Effector memory CD8-positive, alpha-beta T cell (primary cell): ENCODE measurements around the gene SPHK1.

Source experiments
- ATAC-seq: fragments of 150-1000 bp; cut with Tn5 transposase; replicated peaks from 2 replicates; pipeline ENCODE4 v1.10.0; 2021; ENCODE audit warnings: mild to moderate bottlenecking, moderate library complexity
- DNase-seq, 3 experiments: peaks; one replicate each; pipeline ENCODE4 v3.0.0; 2021
- H3K27ac Mint-ChIP-seq, 2 donors: one replicate each; pipeline ENCODE4 v1.8.0; 2022; ENCODE audit warnings: mild to moderate bottlenecking in 2 of 2, mixed read lengths in 2 of 2, moderate library complexity in 2 of 2
- H3K27me3 Mint-ChIP-seq, 2 donors: one replicate each; pipeline ENCODE4 v1.8.0; 2022; ENCODE audit warnings: mixed read lengths in 2 of 2
- H3K36me3 Mint-ChIP-seq: one replicate; pipeline ENCODE4 v1.8.0; 2022; ENCODE audit warnings: mild to moderate bottlenecking, moderate library complexity, mixed read lengths; ENCODE audit not compliant: insufficient read depth
- H3K4me1 Mint-ChIP-seq, 2 donors: one replicate each; pipeline ENCODE4 v1.8.0; 2022; ENCODE audit warnings: low read depth in 2 of 2, mixed read lengths in 2 of 2
- H3K4me3 Mint-ChIP-seq, 2 donors: one replicate each; pipeline ENCODE4 v1.8.0; 2022; ENCODE audit warnings: mild to moderate bottlenecking in 2 of 2, mixed read lengths in 2 of 2, moderate library complexity in 2 of 2
- H3K9me3 Mint-ChIP-seq, 2 donors: one replicate each; pipeline ENCODE4 v1.8.0; 2022; ENCODE audit warnings: mixed read lengths in 2 of 2

SPHK1 gene

DNA sequence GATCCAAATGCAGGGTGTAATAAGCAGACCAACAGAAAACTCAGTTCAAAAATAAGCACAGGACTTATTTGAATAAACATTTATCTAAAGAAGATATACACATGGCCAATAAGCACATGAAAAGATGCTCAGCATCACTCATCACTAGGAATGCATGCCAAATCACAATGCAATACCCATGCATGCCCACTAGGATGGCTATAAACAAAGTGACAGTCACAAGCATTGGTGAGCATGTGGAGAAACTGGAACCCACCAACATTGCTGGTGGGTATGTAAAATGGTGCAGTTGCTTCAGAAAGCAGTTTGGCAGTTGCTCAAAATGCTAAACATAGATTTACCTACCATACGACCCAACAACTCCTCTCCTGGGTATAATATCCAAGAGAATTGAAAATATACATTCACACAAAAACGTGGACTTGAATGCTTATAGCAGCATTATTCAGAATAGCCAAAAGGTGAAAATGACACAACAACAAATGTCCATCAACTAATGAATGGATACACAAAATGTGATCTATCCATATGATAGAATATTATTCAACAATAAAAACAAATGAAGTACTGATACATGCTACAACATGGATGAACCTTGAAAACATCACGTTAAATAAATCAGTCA, 48.4 kb downstream of the SPHK1 start:
- no peaks in the 10 kb centered on the region for H3K9me3 Mint-ChIP-seq
- no peak overlapping the region for H3K4me3 Mint-ChIP-seq
- no peak overlapping the region for H3K27ac Mint-ChIP-seq
- H3K36me3 Mint-ChIP-seq = peaks cover 9% of the 10 kb centered on the region
- DNase-seq (no peak), ATAC-seq (no peak)
- no peaks in the 10 kb centered on the region for H3K27me3 Mint-ChIP-seq
- H3K4me1 Mint-ChIP-seq = peaks cover 14 to 28% of the 10 kb centered on the region in 2 donors

DNA sequence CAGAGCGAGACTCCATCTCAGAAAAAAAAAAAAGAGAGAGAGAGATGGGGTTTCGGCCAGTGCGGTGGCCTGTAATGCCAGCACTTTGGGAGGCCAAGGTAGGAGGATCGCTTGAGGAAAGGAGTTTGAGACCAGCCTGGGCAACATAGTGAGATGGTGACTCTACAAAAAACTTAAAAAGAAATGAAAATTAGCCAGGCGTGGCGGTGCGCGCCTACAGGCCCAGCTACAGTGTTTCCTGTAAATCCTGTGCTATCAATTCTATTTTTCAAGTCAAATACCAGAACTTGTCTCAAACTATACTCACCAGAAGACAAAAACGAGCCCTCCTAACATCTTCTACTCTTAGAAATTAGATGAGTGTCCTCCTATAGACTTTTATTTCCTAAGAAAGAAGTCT, 49.3 kb downstream of the SPHK1 start:
- Mint-ChIP-seq H3K27me3 (no peaks in the 10 kb centered on the region), H3K9me3 (no peaks in the 10 kb centered on the region), H3K36me3 (peaks cover 9% of the 10 kb centered on the region), H3K4me1 (peaks cover 10 to 34% of the 10 kb centered on the region in 2 donors), H3K27ac (no peak overlapping the region), H3K4me3 (no peak overlapping the region)
- ATAC-seq = no peak
- no peak for DNase-seq

DNA sequence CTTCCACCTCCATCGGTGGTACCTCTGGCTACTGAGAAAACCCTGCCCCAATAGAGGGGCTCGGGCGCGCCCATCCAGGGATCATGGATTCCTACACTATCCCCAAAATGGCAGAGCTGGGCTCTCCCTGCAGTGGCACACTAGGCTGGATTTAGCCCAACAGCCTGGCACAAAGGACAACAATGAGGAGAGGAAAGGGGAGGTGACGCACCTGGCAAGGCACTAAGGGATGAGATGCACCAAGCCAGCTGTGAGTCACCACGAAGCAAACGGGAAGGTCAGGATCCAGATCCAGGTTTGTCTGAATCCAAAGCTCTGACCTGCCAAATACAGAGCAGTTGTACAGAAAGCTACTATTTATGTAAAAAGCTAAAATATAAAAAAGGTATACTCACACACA, 50.5 kb downstream of the SPHK1 start:
- no peak overlapping the region for H3K4me3 Mint-ChIP-seq
- H3K27me3 Mint-ChIP-seq = no peaks in the 10 kb centered on the region
- H3K27ac Mint-ChIP-seq = no peak overlapping the region
- no peak for DNase-seq
- ATAC-seq = no peak
- H3K9me3 Mint-ChIP-seq = no peaks in the 10 kb centered on the region
- peaks cover 9% of the 10 kb centered on the region for H3K36me3 Mint-ChIP-seq
- peaks cover 11 to 41% of the 10 kb centered on the region in 2 donors for H3K4me1 Mint-ChIP-seq

DNA sequence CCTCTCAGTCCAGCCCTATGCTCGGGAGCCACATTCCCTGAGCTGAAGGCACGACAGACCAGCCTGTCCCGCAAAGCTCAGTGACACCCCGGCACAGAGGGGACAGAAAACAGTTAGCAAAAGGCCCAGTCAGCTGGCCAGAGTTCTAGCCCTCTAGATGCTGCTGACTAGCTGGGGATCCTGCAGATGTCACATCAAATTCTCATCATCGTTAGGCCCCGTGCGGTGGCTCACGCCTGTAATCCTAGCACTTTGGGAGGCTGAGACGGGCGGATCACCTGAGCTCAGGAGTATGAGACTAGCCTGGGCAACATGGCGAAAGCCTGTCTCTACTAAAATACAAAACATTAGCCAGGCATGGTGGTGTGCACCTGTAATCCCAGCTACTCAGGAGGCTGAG, 51.3 kb downstream of the SPHK1 start:
- peaks cover 11 to 39% of the 10 kb centered on the region in 2 donors for H3K4me1 Mint-ChIP-seq
- ATAC-seq (no peak), DNase-seq (no peak)
- H3K4me3 Mint-ChIP-seq = no peak overlapping the region
- H3K9me3 Mint-ChIP-seq = no peaks in the 10 kb centered on the region
- H3K27ac Mint-ChIP-seq = no peak overlapping the region
- H3K36me3 Mint-ChIP-seq = peaks cover 9% of the 10 kb centered on the region
- no peaks in the 10 kb centered on the region for H3K27me3 Mint-ChIP-seq
